SU-DHL-6 (cell line): Measurements from ENCODE around the gene COL16A1.

Source experiments
- H2AFZ ChIP-seq: fragments of 200-600 bp; sonication (generic); 2 replicates; pipeline ENCODE4 v1.6.1; 2014; ENCODE audit warnings: low read depth, mild to moderate bottlenecking, moderate library complexity, mixed read lengths, antibody characterized with exemption, low read length; ENCODE audit not compliant: severe bottlenecking
- H3F3A ChIP-seq: fragments of 200-600 bp; shearing (Covaris generic); 2 replicates; pipeline ENCODE4 v1.6.0; 2016; ENCODE audit warnings: antibody characterized with exemption, mild to moderate bottlenecking; ENCODE audit not compliant: insufficient read depth
- H3K27ac ChIP-seq: fragments of 200-600 bp; sonication (generic); 2 replicates; pipeline ENCODE4 v1.5.1; 2016; ENCODE audit warnings: low read depth, mild to moderate bottlenecking, low read length, moderate library complexity, mixed read lengths
- H3K27me3 ChIP-seq: fragments of 200-600 bp; sonication (generic), shearing (Covaris generic); 2 replicates; pipeline ENCODE4 v1.6.0; 2014; ENCODE audit warnings: mild to moderate bottlenecking, low read length
- H3K36me3 ChIP-seq: fragments of 200-600 bp; sonication (generic); 2 replicates; pipeline ENCODE4 v1.6.1; 2014; ENCODE audit warnings: mild to moderate bottlenecking, low read length, mixed read lengths
- H3K4me2 ChIP-seq: fragments of 300-600, 200-600 bp; shearing (Covaris generic), sonication (generic); 2 replicates; pipeline ENCODE4 v1.6.0; 2014; ENCODE audit warnings: low read length, low read depth, mild to moderate bottlenecking; ENCODE audit not compliant: poor library complexity, severe bottlenecking
- H3K4me3 ChIP-seq: fragments of 200-600 bp; sonication (generic); 2 replicates; pipeline ENCODE4 v1.5.1; 2014; ENCODE audit warnings: antibody characterized with exemption, low read length, mild to moderate bottlenecking, mixed read lengths; ENCODE audit not compliant: insufficient read depth, poor library complexity, severe bottlenecking
- H3K79me2 ChIP-seq: fragments of 200-600 bp; sonication (generic); 2 replicates; pipeline ENCODE4 v1.6.1; 2014; ENCODE audit warnings: mild to moderate bottlenecking, low read length, moderate library complexity; ENCODE audit not compliant: insufficient read depth
- H3K9ac ChIP-seq: fragments of 200-600 bp; sonication (generic); 2 replicates; pipeline ENCODE4 v1.7.0; 2014; ENCODE audit warnings: mild to moderate bottlenecking, low read length
- H3K9me2 ChIP-seq: fragments of 200-600 bp; sonication (generic); replicated peaks from 2 replicates; pipeline ENCODE4 v1.6.1; 2014; ENCODE audit warnings: low read length; ENCODE audit not compliant: insufficient read depth
- H3K9me3 ChIP-seq: fragments of 200-600 bp; sonication (generic); 2 replicates; pipeline ENCODE4 v1.6.1; 2014; ENCODE audit warnings: low read length, mixed read lengths; ENCODE audit not compliant: insufficient read depth
- H4K20me1 ChIP-seq: fragments of 200-600 bp; sonication (generic); 2 replicates; pipeline ENCODE4 v1.6.1; 2014; ENCODE audit warnings: low read depth, mild to moderate bottlenecking, antibody characterized with exemption, low read length, moderate library complexity, mixed read lengths
- EZH2phosphoT487 ChIP-seq: fragments of 200-600 bp; sonication (generic), shearing (Covaris generic); conservative IDR thresholded peaks from 2 replicates; pipeline ENCODE4 v1.6.1; 2018; ENCODE audit warnings: mild to moderate bottlenecking, antibody characterized with exemption, low read length, moderate library complexity, mixed read lengths
- TF ChIP-seq, protein P1 (sequence below): fragments of 200-600 bp; sonication (generic); IDR thresholded peaks from one replicate; pipeline ENCODE4 v1.5.1; 2017; ENCODE audit warnings: antibody characterized with exemption, mild to moderate bottlenecking, low read length, moderate library complexity; ENCODE audit not compliant: insufficient read depth, poor library complexity, severe bottlenecking

Gene COL16A1

GRCh38 chr1:31652891-31653499 is 50.8 kb downstream of the COL16A1 start:
- H3K27me3 ChIP-seq, result no peaks in the 10 kb centered on the region; the same call in 1 of the 2 replicates
- no peak overlapping the region for H3K4me3 ChIP-seq
- H3K9me2 ChIP-seq, result no peaks in the 10 kb centered on the region
- no peaks in the 10 kb centered on the region for H3K9me3 ChIP-seq
- H3K36me3 ChIP-seq, result no peaks in the 10 kb centered on the region
- no peaks in the 10 kb centered on the region for H3K79me2 ChIP-seq
- no peak overlapping the region for H3K9ac ChIP-seq
- H3F3A ChIP-seq, result no peaks in the 10 kb centered on the region
- H3K27ac ChIP-seq, result no peak overlapping the region
- no peaks in the 10 kb centered on the region for H4K20me1 ChIP-seq
- TF ChIP-seq EZH2phosphoT487, result no peak
- TF ChIP-seq, protein P1, sequence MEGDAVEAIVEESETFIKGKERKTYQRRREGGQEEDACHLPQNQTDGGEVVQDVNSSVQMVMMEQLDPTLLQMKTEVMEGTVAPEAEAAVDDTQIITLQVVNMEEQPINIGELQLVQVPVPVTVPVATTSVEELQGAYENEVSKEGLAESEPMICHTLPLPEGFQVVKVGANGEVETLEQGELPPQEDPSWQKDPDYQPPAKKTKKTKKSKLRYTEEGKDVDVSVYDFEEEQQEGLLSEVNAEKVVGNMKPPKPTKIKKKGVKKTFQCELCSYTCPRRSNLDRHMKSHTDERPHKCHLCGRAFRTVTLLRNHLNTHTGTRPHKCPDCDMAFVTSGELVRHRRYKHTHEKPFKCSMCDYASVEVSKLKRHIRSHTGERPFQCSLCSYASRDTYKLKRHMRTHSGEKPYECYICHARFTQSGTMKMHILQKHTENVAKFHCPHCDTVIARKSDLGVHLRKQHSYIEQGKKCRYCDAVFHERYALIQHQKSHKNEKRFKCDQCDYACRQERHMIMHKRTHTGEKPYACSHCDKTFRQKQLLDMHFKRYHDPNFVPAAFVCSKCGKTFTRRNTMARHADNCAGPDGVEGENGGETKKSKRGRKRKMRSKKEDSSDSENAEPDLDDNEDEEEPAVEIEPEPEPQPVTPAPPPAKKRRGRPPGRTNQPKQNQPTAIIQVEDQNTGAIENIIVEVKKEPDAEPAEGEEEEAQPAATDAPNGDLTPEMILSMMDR, result no peak
- no peak overlapping the region for H3K4me2 ChIP-seq
- no peak overlapping the region for H2AFZ ChIP-seq

DNA sequence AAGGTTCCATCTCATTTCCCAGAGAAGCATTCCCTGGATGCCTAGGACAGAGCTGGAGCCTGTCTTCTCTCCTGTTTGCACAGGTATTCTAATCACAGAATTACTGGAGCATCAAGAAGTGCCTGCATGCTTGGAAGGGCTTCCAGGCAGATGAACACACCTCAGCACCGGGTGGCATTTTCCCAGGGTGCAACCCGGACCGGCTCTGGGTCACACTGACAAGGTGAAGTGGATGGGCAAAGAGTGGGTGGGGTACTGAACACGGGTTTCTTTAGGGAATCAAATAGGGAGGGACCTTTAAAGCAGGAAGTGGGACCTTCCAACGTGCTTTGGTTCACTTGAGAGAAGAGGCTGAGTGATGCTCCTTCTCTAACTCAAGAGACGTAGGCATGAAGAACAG is 52.1 kb downstream of the COL16A1 start:
- Histone ChIP-seq H3K4me2 (no peak overlapping the region), H3K79me2 (no peaks in the 10 kb centered on the region), H3K36me3 (no peaks in the 10 kb centered on the region), H3F3A (no peaks in the 10 kb centered on the region), H3K9me2 (no peaks in the 10 kb centered on the region), H3K27ac (no peak overlapping the region), H3K4me3 (no peak overlapping the region), H4K20me1 (no peaks in the 10 kb centered on the region), H2AFZ (no peak overlapping the region), H3K27me3 (no peaks in the 10 kb centered on the region; the same call in 1 of the 2 replicates), H3K9ac (no peak overlapping the region), H3K9me3 (no peaks in the 10 kb centered on the region)
- TF ChIP-seq EZH2phosphoT487, result no peak
- TF ChIP-seq, protein P1, result no peak

DNA sequence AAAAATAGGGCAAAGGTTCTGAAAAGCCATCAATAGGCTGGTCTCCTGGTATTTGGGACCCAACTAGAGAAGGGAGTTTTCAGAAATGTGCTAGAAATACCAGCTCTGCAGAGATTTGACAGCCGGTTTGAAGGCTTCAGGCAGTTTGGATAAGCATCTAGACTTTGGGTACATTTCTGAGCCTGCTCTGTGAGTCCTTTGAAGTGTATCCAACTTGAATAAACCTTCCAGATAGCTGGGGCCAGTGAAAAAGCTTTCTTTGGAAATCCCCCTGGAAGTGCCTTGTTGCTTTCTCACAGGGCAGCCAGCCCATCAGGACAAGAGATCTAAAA is 52.8 kb downstream of the COL16A1 start:
- H3K27ac ChIP-seq, result no peak overlapping the region
- no peaks in the 10 kb centered on the region for H3K79me2 ChIP-seq
- no peaks in the 10 kb centered on the region for H3K36me3 ChIP-seq
- H3K9me2 ChIP-seq, result no peaks in the 10 kb centered on the region
- H2AFZ ChIP-seq, result no peak overlapping the region
- no peaks in the 10 kb centered on the region for H4K20me1 ChIP-seq
- no peak for TF ChIP-seq EZH2phosphoT487
- TF ChIP-seq, protein P1, result no peak
- no peaks in the 10 kb centered on the region for H3K9me3 ChIP-seq
- no peaks in the 10 kb centered on the region; the same call in 1 of the 2 replicates for H3F3A ChIP-seq
- H3K4me2 ChIP-seq, result no peak overlapping the region
- H3K9ac ChIP-seq, result no peak overlapping the region
- no peaks in the 10 kb centered on the region; the same call in 1 of the 2 replicates for H3K27me3 ChIP-seq
- no peak overlapping the region for H3K4me3 ChIP-seq
